ENCODE data around the gene NRAS.

DNA sequence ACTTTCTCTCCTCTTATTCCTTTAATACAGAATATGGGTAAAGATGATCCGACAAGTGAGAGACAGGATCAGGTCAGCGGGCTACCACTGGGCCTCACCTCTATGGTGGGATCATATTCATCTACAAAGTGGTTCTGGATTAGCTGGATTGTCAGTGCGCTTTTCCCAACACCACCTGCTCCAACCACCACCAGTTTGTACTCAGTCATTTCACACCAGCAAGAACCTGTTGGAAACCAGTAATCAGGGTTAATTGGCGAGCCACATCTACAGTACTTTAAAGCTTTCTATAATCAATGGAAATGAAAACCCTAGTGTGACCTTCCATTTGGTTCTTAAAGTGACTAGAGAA lies 643 bp downstream of the NRAS start:
- TF ChIP-seq, protein P1, sequence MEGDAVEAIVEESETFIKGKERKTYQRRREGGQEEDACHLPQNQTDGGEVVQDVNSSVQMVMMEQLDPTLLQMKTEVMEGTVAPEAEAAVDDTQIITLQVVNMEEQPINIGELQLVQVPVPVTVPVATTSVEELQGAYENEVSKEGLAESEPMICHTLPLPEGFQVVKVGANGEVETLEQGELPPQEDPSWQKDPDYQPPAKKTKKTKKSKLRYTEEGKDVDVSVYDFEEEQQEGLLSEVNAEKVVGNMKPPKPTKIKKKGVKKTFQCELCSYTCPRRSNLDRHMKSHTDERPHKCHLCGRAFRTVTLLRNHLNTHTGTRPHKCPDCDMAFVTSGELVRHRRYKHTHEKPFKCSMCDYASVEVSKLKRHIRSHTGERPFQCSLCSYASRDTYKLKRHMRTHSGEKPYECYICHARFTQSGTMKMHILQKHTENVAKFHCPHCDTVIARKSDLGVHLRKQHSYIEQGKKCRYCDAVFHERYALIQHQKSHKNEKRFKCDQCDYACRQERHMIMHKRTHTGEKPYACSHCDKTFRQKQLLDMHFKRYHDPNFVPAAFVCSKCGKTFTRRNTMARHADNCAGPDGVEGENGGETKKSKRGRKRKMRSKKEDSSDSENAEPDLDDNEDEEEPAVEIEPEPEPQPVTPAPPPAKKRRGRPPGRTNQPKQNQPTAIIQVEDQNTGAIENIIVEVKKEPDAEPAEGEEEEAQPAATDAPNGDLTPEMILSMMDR (IDR thresholded peaks at IDR 0.05): no peak
- TF ChIP-seq POLR2A (IDR thresholded peaks at IDR 0.05) (no peak), POLR2AphosphoS5 (IDR thresholded peaks at IDR 0.05) (no peak), EP300 (IDR thresholded peaks at IDR 0.05) (no peak)

Measured in gastroesophageal sphincter (tissue), 3 donors.